H1 (cell line): ENCODE measurements around the gene MDH1B. TPM values are rescaled to one million over a fixed set of nuclear protein-coding genes. Genes with fewer than 3 reads are reported as not detected.

Experiments
- CTCF ChIA-PET: fragments of 300-600 bp; sonication (Branson Sonifier 250); formaldehyde crosslinking; loops from one replicate; lab custom pipeline; 2021; ENCODE audit not compliant: partially characterized antibody; lab: Charles Lee
- POLR2A ChIA-PET: fragments of 300-600 bp; sonication (Branson Sonifier 250); formaldehyde crosslinking; loops from one replicate; lab custom pipeline; 2021; ENCODE audit warnings: inconsistent platforms; ENCODE audit not compliant: partially characterized antibody; lab: Charles Lee
- DNase-seq, 2 experiments: peaks; one replicate each; pipeline versions ENCODE4 v3.0.0 to v3.0.0-alpha.2; 2010 to 2022; ENCODE audit warnings: low spot score in 2 of 2, low read depth in 1 of 2, mixed read lengths in 1 of 2
- FAIRE-seq: peaks from 2 replicates; lab custom pipeline; 2011; peaks lifted over from hg19 to GRCh38; lab: Jason Lieb, UNC
- H2AFZ ChIP-seq: 2 replicates; pipeline ENCODE4 v1.8.1; 2012; ENCODE audit warnings: low read length, inconsistent platforms
- H2AK5ac ChIP-seq: 2 replicates; pipeline ENCODE4 v1.6.1; 2013; ENCODE audit warnings: low read depth, low read length
- H2BK120ac ChIP-seq: replicated peaks from 2 replicates; pipeline ENCODE3; 2013; ENCODE audit warnings: low read depth, low read length, inconsistent platforms
- H2BK12ac ChIP-seq: 2 replicates; pipeline ENCODE4 v1.6.1; 2013; ENCODE audit warnings: low read depth, low read length
- H2BK15ac ChIP-seq: 2 replicates; pipeline ENCODE4 v1.6.1; 2013; ENCODE audit warnings: low read length
- H2BK20ac ChIP-seq: 2 replicates; pipeline ENCODE4 v1.6.1; 2013; ENCODE audit warnings: low read length
- H2BK5ac ChIP-seq: 2 replicates; pipeline ENCODE4 v1.6.1; 2013; ENCODE audit warnings: low read depth, low read length
- H3K14ac ChIP-seq: 2 replicates; pipeline ENCODE4 v1.6.1; 2013; ENCODE audit warnings: inconsistent platforms; ENCODE audit not compliant: insufficient read length
- H3K18ac ChIP-seq: 2 replicates; pipeline ENCODE4 v1.6.1; 2013; ENCODE audit warnings: low read length; ENCODE audit errors: extremely low read depth
- H3K23ac ChIP-seq: 2 replicates; pipeline ENCODE4 v1.6.1; 2013; ENCODE audit warnings: inconsistent platforms; ENCODE audit not compliant: insufficient read length
- H3K23me2 ChIP-seq: 2 replicates; pipeline ENCODE4 v1.6.1; 2013; ENCODE audit warnings: low read depth, low read length
- H3K27ac ChIP-seq: 2 replicates; pipeline ENCODE4 v1.6.1; 2011; ENCODE audit warnings: low read depth, low read length, inconsistent platforms
- H3K27me3 ChIP-seq, 4 experiments: replicated peaks in 1 of 4; 1 replicate in 1 of 4; 2 replicates in 3 of 4; pipeline versions ENCODE4 v1.6.1 to v1.8.1; 2011 to 2013; ENCODE audit warnings: low read length in 3 of 4, mild to moderate bottlenecking in 3 of 4, inconsistent platforms in 2 of 4, mixed read lengths in 2 of 4, moderate library complexity in 1 of 4; ENCODE audit not compliant: control insufficient read depth in 3 of 4, insufficient read depth in 3 of 4; ENCODE audit errors: extremely low read depth in 1 of 4
- H3K36me3 ChIP-seq, 4 experiments: 2 replicates each; pipeline versions ENCODE4 v1.6.1 to v1.8.1; 2011 to 2013; ENCODE audit warnings: mild to moderate bottlenecking in 4 of 4, low read length in 3 of 4, moderate library complexity in 2 of 4, control low read depth in 1 of 4, inconsistent platforms in 1 of 4; ENCODE audit not compliant: insufficient read depth in 4 of 4, control insufficient read depth in 2 of 4
- H3K4ac ChIP-seq: replicated peaks from 2 replicates; pipeline ENCODE3; 2013; ENCODE audit warnings: low read length, low read depth, mixed read lengths, inconsistent platforms; ENCODE audit not compliant: insufficient read length
- H3K4me1 ChIP-seq, 4 experiments: replicated peaks in 1 of 4; 1 replicate in 1 of 4; 2 replicates in 3 of 4; pipeline versions ENCODE4 v1.6.1 to v1.8.1; 2011 to 2013; ENCODE audit warnings: low read length in 3 of 4, inconsistent platforms in 2 of 4, mixed read lengths in 1 of 4; ENCODE audit not compliant: insufficient read depth in 4 of 4, control insufficient read depth in 3 of 4
- H3K4me2 ChIP-seq, 2 experiments: 2 replicates each; pipeline versions ENCODE4 v1.6.1 to v1.8.1; 2011 to 2013; ENCODE audit warnings: low read depth in 2 of 2, low read length in 2 of 2, control low read depth in 1 of 2, inconsistent platforms in 1 of 2, mild to moderate bottlenecking in 1 of 2; ENCODE audit not compliant: insufficient read depth in 1 of 2
- H3K4me3 ChIP-seq, 4 experiments: fragments of 200-600, 300-600 bp in 1 of 4; sonication (generic), shearing (Covaris generic), sonication (Bioruptor Twin) in 1 of 4; 2 replicates each; pipeline versions ENCODE4 v1.5.1 to v1.8.1; 2011 to 2016; ENCODE audit warnings: low read length in 4 of 4, low read depth in 3 of 4, control low read depth in 2 of 4, inconsistent platforms in 2 of 4, mild to moderate bottlenecking in 2 of 4, mixed read lengths in 1 of 4, moderate library complexity in 1 of 4; ENCODE audit not compliant: insufficient read depth in 2 of 4; ENCODE audit errors: extremely low read depth in 1 of 4
- H3K56ac ChIP-seq: replicated peaks from 2 replicates; pipeline ENCODE3; 2013; ENCODE audit warnings: low read depth, mild to moderate bottlenecking, mixed read lengths, low read length, inconsistent platforms; ENCODE audit not compliant: insufficient read length
- H3K79me1 ChIP-seq: 2 replicates; pipeline ENCODE4 v1.6.1; 2013; ENCODE audit warnings: low read depth, low read length, control low read depth
- H3K79me2 ChIP-seq, 2 experiments: 2 replicates each; pipeline versions ENCODE4 v1.6.1 to v1.8.1; 2012 to 2013; ENCODE audit warnings: low read length in 2 of 2, mild to moderate bottlenecking in 2 of 2, inconsistent platforms in 1 of 2; ENCODE audit not compliant: insufficient read depth in 2 of 2, control insufficient read depth in 1 of 2
- H3K9ac ChIP-seq, 4 experiments: replicated peaks in 1 of 4; 1 replicate in 1 of 4; 2 replicates in 3 of 4; pipeline versions ENCODE4 v1.6.1 to v1.8.1; 2011 to 2013; ENCODE audit warnings: low read depth in 3 of 4, low read length in 3 of 4, control low read depth in 2 of 4, mild to moderate bottlenecking in 2 of 4, moderate library complexity in 2 of 4, inconsistent platforms in 1 of 4; ENCODE audit errors: extremely low read depth in 1 of 4
- H3K9me3 ChIP-seq, 2 experiments: 2 replicates each; pipeline versions ENCODE4 v1.6.1 to v1.8.1; 2012 to 2013; ENCODE audit warnings: mild to moderate bottlenecking in 2 of 2, moderate library complexity in 2 of 2, control low read depth in 1 of 2, inconsistent platforms in 1 of 2, low read depth in 1 of 2, low read length in 1 of 2, mixed read lengths in 1 of 2; ENCODE audit not compliant: insufficient read depth in 2 of 2
- H4K20me1 ChIP-seq, 2 experiments: replicated peaks in 1 of 2; 2 replicates each; pipeline versions ENCODE3 to v1.8.1; 2011 to 2013; ENCODE audit warnings: inconsistent platforms in 2 of 2, low read length in 2 of 2, mild to moderate bottlenecking in 1 of 2; ENCODE audit not compliant: insufficient read depth in 2 of 2, control insufficient read depth in 1 of 2
- H4K5ac ChIP-seq: 2 replicates; pipeline ENCODE4 v1.6.1; 2013; ENCODE audit warnings: low read length, low read depth, mixed read lengths, inconsistent platforms; ENCODE audit not compliant: insufficient read length
- H4K8ac ChIP-seq: 2 replicates; pipeline ENCODE4 v1.8.0; 2013; ENCODE audit warnings: mild to moderate bottlenecking, moderate library complexity, low read length, inconsistent platforms; ENCODE audit not compliant: insufficient read depth; ENCODE audit errors: extremely low read depth
- H4K91ac ChIP-seq: replicated peaks from 2 replicates; pipeline ENCODE3; 2013; ENCODE audit warnings: low read length, mixed read lengths, inconsistent platforms; ENCODE audit not compliant: insufficient read length
- BRCA1 ChIP-seq: IDR thresholded peaks from 2 replicates; pipeline ENCODE4 v1.6.1; 2012; ENCODE audit warnings: low read depth, low read length, improper control_type of control experiment
- CBX8 ChIP-seq: fragments of 300-800, 300-1000 bp; sonication (generic); IDR thresholded peaks from 2 replicates; pipeline ENCODE4 v1.7.1; 2016; ENCODE audit warnings: low read depth, low read length, borderline replicate concordance
- CREB1 ChIP-seq: IDR thresholded peaks from 2 replicates; pipeline ENCODE4 v1.6.1; 2012; ENCODE audit warnings: inconsistent platforms
- EZH2 ChIP-seq: fragments of 200-600 bp; sonication (generic); IDR thresholded peaks from 2 replicates; pipeline ENCODE4 v1.7.1; 2012; ENCODE audit warnings: low read depth, mild to moderate bottlenecking, moderate library complexity, low read length, inconsistent platforms; ENCODE audit not compliant: severe bottlenecking
- FOSL1 ChIP-seq: IDR thresholded peaks from 2 replicates; pipeline ENCODE4 v1.6.1; 2011; ENCODE audit warnings: mild to moderate bottlenecking, low read depth, low read length, moderate library complexity; ENCODE audit not compliant: insufficient read depth
- POLR2A ChIP-seq, 2 experiments: IDR thresholded peaks; 1 replicate in 1 of 2; 2 replicates in 1 of 2; pipeline ENCODE4 v1.6.1; 2011; ENCODE audit warnings: low read depth in 2 of 2, low read length in 2 of 2, mild to moderate bottlenecking in 2 of 2; ENCODE audit errors: control extremely low read depth in 1 of 2
- POLR2AphosphoS5 ChIP-seq: IDR thresholded peaks from 2 replicates; pipeline ENCODE4 v1.6.1; 2011; ENCODE audit warnings: low read depth, low read length
- SAP30 ChIP-seq: fragments of 300-600 bp; sonication (generic); IDR thresholded peaks from 2 replicates; pipeline ENCODE4 v1.7.1; 2012; ENCODE audit warnings: low read length, moderate library complexity, mild to moderate bottlenecking, inconsistent platforms; ENCODE audit not compliant: insufficient read depth, insufficient replicate concordance
- SIRT6 ChIP-seq: IDR thresholded peaks from one replicate; pipeline ENCODE4 v1.7.1; 2012; ENCODE audit warnings: low read length, inconsistent platforms
- TCF12 ChIP-seq: IDR thresholded peaks from 2 replicates; pipeline ENCODE4 v1.6.1; 2011; ENCODE audit warnings: low read depth, mild to moderate bottlenecking, low read length
- ZNF274 ChIP-seq: IDR thresholded peaks from 2 replicates; pipeline ENCODE4 v1.7.0; 2012; ENCODE audit warnings: low read length, borderline replicate concordance; ENCODE audit errors: extremely low read depth
- WGBS, 2 experiments: shearing (Covaris generic) in 1 of 2; methylation state at CpG; one replicate each; pipeline versions ENCODE4 v1.1.6 to v1.1.7; 2013 to 2015; ENCODE audit warnings: low lambda C conversion rate in 2 of 2, mixed read lengths in 2 of 2, inconsistent platforms in 1 of 2, low coverage in 1 of 2, missing lambda C conversion rate in 1 of 2; ENCODE audit not compliant: insufficient replicate concordance in 2 of 2, insufficient coverage in 1 of 2, insufficient read length in 1 of 2; ENCODE audit errors: extremely low coverage in 1 of 2, missing lambda C conversion rate in 1 of 2; 5-methylcytosine and 5-hydroxymethylcytosine counted together
- polyA plus RNA-seq, 7 experiments: library from polyadenylated mRNA; depleted of rRNA in 3 of 7; stranded (reverse) in 5 of 7; unstranded in 2 of 7; fragments of >200 nt in 5 of 7; fragments of 200-250 nt in 2 of 7; gene quantifications; 1 replicate in 5 of 7; 2 replicates in 1 of 7; 4 replicates in 1 of 7; pipeline versions ENCODE4 v1.2.1 to v1.2.3, GENCODE V29; 2011 to 2013; ENCODE audit warnings: missing spikeins in 2 of 7, mixed read lengths in 2 of 7
- total RNA-seq: library from RNA; stranded (reverse); fragmentation: NEBNext Ultra II Directional; extraction: Animal tissue kit (Norgen Biotek cat#: 25700); gene quantifications from 2 replicates; pipeline ENCODE4 v1.2.1, GENCODE V29; 2021
- TF ChIP-seq, protein P1 (sequence below): IDR thresholded peaks from 2 replicates; pipeline ENCODE4 v1.6.1; 2011; ENCODE audit warnings: low read length, improper control_type of control experiment

Gene MDH1B
- total and polyA plus RNA-seq, 2 of the 8 experiments (the other 6 are each of a cell fraction or from before 2014, with no cell fraction given) = 1.5 to 2.1 TPM

DNA sequence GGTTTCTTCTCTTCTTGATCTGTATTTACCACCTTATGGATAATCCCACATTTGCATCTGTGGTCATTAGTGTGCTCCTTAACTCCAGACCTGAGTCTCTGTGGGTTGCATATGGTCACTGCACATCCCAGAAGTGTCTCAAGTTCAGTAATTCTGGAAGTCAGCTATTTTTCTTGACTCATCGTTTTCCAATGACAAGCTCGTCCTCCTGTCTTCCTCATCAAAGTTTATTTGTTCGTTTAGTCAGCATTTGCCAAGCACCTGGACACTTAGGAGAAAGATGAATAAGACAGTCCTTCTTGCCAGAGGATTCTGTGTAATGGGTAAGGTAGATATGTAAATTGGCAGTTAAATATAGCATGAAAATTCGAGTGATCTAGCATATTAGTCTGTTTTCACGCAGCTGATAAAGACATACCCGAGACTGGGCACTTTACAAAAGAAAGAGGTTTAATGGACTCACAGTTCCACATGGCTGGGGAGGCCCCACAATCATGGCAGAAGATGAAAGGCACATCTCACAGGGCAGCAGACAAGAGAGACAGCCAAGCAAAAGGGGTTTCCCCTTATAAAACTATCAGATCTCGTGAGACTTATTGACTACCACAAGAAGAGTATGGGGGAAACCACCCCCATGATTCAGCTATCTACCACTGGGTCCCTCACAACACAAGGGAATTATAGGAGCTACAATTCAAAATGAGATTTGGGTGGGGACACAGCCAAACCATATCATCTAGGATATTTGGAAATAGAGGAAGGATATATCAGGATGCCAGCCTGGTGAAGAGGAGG is 19.6 kb upstream of the MDH1B start:
- WGBS, 2 experiments = 93% methylated on average over 7 of the region's 7 CpGs; no CpG with 5 or more reads in 1 of the 2 experiments
- Histone ChIP-seq H2AFZ (no peak overlapping the region), H3K4ac (no peak overlapping the region), H4K5ac (no peak overlapping the region), H3K18ac (no peak overlapping the region), H3K27me3 (no peaks in the 10 kb centered on the region), H3K9me3 (no peaks in the 10 kb centered on the region), H3K79me1 (no peaks in the 10 kb centered on the region), H2BK15ac (no peak overlapping the region), H3K56ac (no peak overlapping the region), H3K14ac (no peak overlapping the region), H3K23me2 (no peaks in the 10 kb centered on the region), H3K9ac (no peak overlapping the region), H3K4me2 (no peak overlapping the region), H2BK12ac (no peak overlapping the region), H3K27ac (no peak overlapping the region), H2AK5ac (no peak overlapping the region), H3K79me2 (0 out of 4 replicates have a peak, but pooled peaks cover 0 to 5% of the 10 kb centered on the region in 2 experiments), H2BK20ac (no peak overlapping the region), H3K23ac (no peak overlapping the region), H3K36me3 (peaks cover 5 to 57% (median 33%) of the 10 kb centered on the region in 4 experiments), H4K20me1 (peaks cover 0 to 5% of the 10 kb centered on the region in 2 experiments), H3K4me3 (no peak overlapping the region), H3K4me1 (no peaks in the 10 kb centered on the region), H2BK5ac (no peak overlapping the region), H4K91ac (no peak overlapping the region), H4K8ac (no peak overlapping the region), H2BK120ac (no peak overlapping the region)
- FAIRE-seq (no peak), DNase-seq (no peak)
- ChIA-PET CTCF (interaction anchor here (0.9 to 6.0 kb wide), 6 partner anchors 8 to 176 kb away, joined by 3 to 81 read pairs (median 4); no protein-coding TSS in a partner anchor), POLR2A (no interaction called here)
- TF ChIP-seq EZH2 = no peak
- TF ChIP-seq POLR2AphosphoS5 = no peak
- no peak for TF ChIP-seq ZNF274
- TF ChIP-seq TCF12 = no peak
- TF ChIP-seq, protein P1, sequence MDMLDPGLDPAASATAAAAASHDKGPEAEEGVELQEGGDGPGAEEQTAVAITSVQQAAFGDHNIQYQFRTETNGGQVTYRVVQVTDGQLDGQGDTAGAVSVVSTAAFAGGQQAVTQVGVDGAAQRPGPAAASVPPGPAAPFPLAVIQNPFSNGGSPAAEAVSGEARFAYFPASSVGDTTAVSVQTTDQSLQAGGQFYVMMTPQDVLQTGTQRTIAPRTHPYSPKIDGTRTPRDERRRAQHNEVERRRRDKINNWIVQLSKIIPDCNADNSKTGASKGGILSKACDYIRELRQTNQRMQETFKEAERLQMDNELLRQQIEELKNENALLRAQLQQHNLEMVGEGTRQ = no peak
- no peak for TF ChIP-seq SAP30
- no peak for TF ChIP-seq CBX8
- no peak for TF ChIP-seq BRCA1
- TF ChIP-seq CREB1 = no peak
- no peak for TF ChIP-seq POLR2A (IDR thresholded peaks at IDR 0.05; ENCODE audit: control extremely low read depth in 1 of 2, low read depth in 2 of 2, low read length in 2 of 2)
- TF ChIP-seq FOSL1 = no peak
- TF ChIP-seq SIRT6 = no peak
